GM19467 (cell line): Measurements from ENCODE around the gene MEX3B.
"Not testable (repeated sequence)": the region's sequence is repeated elsewhere in the genome, so short reads cannot be mapped to it uniquely, and the experiment has no call there.

Experiments used
- ATAC-seq: cut with Tn5 transposase; IDR thresholded peaks from one replicate; pipeline ENCODE4 v1.9.1; 2021; ENCODE audit warnings: mild to moderate bottlenecking, moderate library complexity; ENCODE audit not compliant: unreplicated experiment

The MEX3B gene

DNA sequence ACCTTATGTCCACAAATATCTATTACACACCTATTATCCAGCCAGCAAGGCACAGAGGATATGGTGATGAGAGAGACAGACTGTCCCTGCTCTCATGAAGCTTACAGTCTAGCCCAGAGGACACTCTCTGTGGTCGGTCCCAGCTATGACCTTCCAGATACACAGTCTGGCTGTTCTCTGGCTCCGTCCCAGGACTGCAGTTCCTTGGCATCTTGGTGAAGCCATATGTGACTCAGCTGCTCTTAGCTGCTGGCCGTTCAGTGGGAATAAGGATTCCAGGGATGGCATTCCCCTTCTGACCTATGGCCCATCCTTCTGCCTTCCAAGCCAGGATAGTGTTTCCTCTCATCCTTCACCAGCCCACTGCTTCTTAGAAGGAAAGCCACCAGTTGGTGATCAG, 30.8 kb downstream of the MEX3B start:
- no peak for ATAC-seq

DNA sequence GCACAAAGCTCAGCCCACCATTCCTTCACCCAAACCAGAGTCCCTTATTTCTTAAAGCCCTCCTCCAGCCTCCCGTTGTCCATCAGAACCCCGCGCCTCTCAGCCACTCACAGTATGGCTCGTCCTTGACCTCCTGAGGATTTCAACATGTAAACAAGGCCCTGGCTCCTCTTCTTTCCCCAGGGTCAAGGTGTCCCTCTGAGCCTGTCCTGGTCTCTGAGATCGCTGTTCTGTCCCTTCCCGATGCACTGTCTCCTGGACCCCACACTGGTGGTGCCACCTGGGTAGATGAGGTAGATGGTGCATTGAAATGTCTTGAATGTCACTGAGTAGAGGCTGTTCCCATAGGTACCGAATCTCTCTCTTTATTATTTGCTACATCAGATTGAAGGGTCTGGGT, 32.9 kb downstream of the MEX3B start:
- no peak for ATAC-seq

DNA sequence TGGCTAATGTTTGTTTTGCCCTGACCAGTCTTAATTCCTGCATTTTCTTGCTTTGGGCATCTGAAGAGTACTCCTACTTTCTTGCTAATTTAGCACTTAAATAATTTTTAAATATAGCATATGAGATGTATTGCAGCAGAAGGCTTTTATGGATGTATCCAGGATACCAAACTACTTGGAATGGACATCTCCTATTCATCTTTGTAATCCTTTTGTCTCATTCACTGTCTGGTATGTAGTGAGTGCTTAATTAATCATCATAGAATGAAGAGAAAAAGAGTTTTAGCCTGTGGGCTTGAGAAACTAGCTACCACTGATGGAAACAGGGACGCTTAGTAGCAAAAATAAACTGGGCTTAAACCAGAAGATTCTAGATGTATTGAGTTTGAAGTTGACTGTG, 40.6 kb downstream of the MEX3B start:
- ATAC-seq: no peak

DNA sequence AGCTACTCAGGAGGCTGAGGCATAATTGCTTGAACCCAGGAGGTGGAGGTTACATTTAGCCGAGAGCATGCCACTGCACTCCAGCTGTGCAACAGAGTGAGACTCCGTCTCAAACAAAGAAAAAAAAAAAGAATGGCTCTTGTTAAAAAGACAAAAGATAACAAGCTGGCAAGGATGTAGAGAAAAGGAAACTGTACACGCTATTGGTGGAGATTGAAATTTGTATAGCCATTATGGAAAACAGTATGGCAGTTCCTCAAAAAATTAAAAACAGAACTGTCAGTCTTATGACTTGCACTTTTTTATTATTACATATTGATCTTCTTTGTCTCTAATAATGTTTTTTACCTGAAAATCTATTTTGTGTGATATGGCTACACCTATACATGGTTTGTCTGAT, 41.9 kb downstream of the MEX3B start:
- ATAC-seq: no peak

DNA sequence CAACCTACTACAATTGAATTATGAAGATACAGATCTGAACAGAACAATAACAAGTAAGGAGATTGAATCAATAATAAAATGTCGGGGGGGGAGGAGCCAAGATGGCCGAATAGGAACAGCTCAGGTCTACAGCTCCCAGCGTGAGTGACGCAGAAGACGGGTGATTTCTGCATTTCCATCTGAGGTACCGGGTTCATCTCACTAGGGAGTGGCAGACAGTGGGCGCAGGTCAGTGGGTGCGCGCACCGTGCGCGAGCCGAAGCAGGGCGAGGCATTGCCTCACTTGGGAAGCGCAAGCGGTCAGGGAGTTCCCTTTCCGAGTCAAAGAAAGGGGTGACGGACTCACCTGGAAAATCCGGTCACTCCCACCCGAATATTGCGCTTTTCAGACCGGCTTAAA, 50.7 kb downstream of the MEX3B start:
- not testable (repeated sequence) for ATAC-seq

DNA sequence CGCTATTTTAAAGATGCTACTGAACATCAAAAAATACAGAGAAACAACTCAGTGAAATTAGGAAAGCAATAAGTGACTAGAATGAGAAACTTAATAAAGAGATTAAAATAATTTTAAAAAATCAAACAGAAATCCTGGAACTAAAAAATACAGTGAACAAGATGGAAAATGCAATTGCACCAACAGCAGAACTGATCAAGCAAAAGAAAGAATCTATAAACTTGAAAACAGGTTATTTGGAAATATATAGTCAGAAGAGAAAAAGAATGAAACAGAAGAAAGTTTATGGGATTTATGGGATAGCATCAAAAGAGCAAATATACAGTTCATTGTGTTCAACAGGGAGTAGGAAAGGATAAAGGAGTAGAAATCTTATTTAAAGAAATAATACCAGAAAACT, 53.3 kb downstream of the MEX3B start:
- no peak for ATAC-seq
